Nephron (organoid): ENCODE measurements around the gene RHO.

Experiments
- H3K27ac Mint-ChIP-seq, 3 experiments: 2 replicates each; pipeline ENCODE4 v1.8.0; 2020; ENCODE audit warnings: mixed read lengths in 3 of 3, mild to moderate bottlenecking in 2 of 3, moderate library complexity in 1 of 3
- H3K27me3 Mint-ChIP-seq: 2 replicates; pipeline ENCODE4 v1.8.0; 2021; ENCODE audit warnings: low read depth, mild to moderate bottlenecking, moderate library complexity, mixed read lengths
- H3K36me3 Mint-ChIP-seq: 2 replicates; pipeline ENCODE4 v1.8.0; 2020; ENCODE audit warnings: low read depth, mixed read lengths
- H3K4me1 Mint-ChIP-seq: 2 replicates; pipeline ENCODE4 v1.8.0; 2020; ENCODE audit warnings: mixed read lengths
- H3K4me3 Mint-ChIP-seq, 3 experiments: 2 replicates each; pipeline ENCODE4 v1.8.0; 2020; ENCODE audit warnings: mild to moderate bottlenecking in 3 of 3, mixed read lengths in 3 of 3, moderate library complexity in 2 of 3
- H3K9me3 Mint-ChIP-seq: 2 replicates; pipeline ENCODE4 v1.8.0; 2020; ENCODE audit warnings: mixed read lengths
- TF ChIP-seq, protein P1 (sequence below), 3 experiments: fragments of 200-600 bp; sonication (generic); IDR thresholded peaks; one replicate each; pipeline ENCODE4 v1.5.0; 2021; ENCODE audit warnings: antibody characterized with exemption in 3 of 3; ENCODE audit not compliant: unreplicated experiment in 3 of 3

Gene RHO

DNA sequence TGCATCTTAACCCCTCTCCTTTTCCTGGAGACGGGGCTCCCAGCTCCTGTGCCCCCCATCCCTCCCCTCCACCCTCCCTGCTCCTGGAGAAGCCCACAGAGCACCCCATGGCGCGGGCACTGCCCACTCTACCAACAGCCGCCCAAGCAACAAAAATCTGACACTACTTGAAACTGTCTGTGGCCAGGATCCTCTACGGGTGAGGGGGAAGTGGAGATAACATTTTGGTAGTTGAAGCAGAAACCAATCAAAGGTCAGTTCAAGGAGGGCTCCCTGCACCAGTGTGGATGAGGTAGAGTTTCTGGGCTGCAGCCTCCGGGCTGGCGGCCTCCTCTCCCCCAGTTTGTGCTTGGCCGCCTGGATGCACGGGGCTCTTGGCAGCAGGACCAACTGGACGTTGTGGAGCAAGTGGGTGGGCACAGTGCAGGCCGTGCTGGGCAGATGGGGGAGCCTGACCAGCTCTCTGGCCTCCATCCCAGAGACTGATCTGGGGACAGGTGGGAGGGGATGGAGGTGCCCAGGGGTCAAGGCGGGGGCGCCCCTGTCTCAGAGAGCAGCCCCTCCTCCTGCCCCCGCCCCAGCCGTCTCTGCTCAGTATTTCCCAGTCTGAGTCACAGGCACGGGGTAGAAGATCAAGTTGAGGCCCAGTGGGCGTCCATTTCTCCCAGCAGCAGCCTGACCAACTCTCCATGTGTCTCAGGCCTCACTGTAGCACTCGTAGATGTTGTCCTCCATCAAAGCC lies 27.3 kb downstream of the RHO start:
- Mint-ChIP-seq H3K27ac (peak overlapping the region in 2 of 3 experiments; percentile 66 to 85), H3K4me1 (peaks cover 60% of the 10 kb centered on the region), H3K4me3 (no peak overlapping the region)

DNA sequence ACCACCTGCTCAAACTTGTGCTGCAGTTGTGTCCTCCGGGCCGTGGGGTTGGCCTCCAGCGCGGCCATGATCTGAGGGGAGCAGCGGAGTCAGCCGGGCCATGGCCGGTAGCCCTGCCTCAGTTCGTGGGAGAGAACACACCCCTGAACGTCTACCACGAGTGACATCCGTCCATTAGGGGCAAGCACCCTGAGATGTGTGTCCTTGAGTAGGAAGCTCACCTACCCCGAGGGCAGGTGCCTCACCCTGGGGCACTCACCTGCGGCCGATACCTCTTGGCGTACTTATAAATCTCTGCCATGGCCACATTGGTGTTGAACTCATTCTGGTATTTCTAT lies 27.9 kb downstream of the RHO start:
- H3K27ac Mint-ChIP-seq = peak overlapping the region in 1 of 3 experiments; percentile 72
- TF ChIP-seq, protein P1, sequence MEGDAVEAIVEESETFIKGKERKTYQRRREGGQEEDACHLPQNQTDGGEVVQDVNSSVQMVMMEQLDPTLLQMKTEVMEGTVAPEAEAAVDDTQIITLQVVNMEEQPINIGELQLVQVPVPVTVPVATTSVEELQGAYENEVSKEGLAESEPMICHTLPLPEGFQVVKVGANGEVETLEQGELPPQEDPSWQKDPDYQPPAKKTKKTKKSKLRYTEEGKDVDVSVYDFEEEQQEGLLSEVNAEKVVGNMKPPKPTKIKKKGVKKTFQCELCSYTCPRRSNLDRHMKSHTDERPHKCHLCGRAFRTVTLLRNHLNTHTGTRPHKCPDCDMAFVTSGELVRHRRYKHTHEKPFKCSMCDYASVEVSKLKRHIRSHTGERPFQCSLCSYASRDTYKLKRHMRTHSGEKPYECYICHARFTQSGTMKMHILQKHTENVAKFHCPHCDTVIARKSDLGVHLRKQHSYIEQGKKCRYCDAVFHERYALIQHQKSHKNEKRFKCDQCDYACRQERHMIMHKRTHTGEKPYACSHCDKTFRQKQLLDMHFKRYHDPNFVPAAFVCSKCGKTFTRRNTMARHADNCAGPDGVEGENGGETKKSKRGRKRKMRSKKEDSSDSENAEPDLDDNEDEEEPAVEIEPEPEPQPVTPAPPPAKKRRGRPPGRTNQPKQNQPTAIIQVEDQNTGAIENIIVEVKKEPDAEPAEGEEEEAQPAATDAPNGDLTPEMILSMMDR (IDR thresholded peaks at IDR 0.05; ENCODE audit: unreplicated experiment in 3 of 3) = no peak
- H3K4me3 Mint-ChIP-seq = no peak overlapping the region
- H3K9me3 Mint-ChIP-seq = no peaks in the 10 kb centered on the region
- H3K4me1 Mint-ChIP-seq = peaks cover 62% of the 10 kb centered on the region
- peaks cover 3% of the 10 kb centered on the region for H3K27me3 Mint-ChIP-seq
- H3K36me3 Mint-ChIP-seq = peaks cover 12% of the 10 kb centered on the region

More for the DNA sequence above, 27.3 kb downstream of the RHO start:
- TF ChIP-seq, protein P1 (IDR thresholded peaks at IDR 0.05; ENCODE audit: unreplicated experiment in 3 of 3) = no peak
- H3K27me3 Mint-ChIP-seq = peaks cover 3% of the 10 kb centered on the region
- no peaks in the 10 kb centered on the region for H3K9me3 Mint-ChIP-seq
- H3K36me3 Mint-ChIP-seq = peaks cover 11% of the 10 kb centered on the region

DNA sequence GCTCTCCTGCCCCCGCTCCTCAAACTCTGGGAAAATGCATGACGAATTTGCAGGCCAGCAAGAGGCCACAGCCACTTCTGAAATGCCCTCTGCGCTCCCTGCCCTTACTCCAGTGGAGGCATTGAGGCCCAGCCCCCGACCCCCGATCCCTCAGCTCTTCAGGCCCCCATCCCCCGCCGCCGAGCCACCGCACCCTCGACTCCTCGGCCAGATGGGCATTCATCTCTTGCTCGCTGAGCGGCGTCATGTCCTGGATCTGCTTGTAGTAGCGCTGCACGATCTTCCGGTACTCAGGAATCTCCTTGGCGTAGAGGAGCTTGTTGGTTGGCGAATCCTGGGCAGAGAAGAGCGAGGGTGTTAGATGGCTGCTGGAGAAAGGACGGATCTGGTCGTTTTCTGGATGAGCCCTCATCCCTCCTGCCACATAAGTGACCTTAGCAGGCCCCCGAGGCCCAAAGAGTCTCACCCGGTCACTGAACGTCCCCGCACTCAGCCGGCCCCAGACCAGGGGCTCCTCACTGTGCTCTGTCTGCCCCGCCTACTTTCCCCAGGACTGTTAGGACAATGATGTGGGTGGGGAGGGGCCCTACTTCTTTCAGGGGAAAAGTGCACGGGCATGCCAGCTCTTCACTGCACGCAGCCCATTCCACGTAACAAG lies 28.6 kb downstream of the RHO start:
- TF ChIP-seq, protein P1 (IDR thresholded peaks at IDR 0.05; ENCODE audit: unreplicated experiment in 3 of 3) = no peak
- no peak overlapping the region for H3K4me3 Mint-ChIP-seq
- peaks cover 12% of the 10 kb centered on the region for H3K36me3 Mint-ChIP-seq
- peak overlapping the region in 2 of 3 experiments; percentile 15 to 72 for H3K27ac Mint-ChIP-seq
- H3K27me3 Mint-ChIP-seq = peaks cover 3% of the 10 kb centered on the region
- H3K4me1 Mint-ChIP-seq = peaks cover 58% of the 10 kb centered on the region
- no peaks in the 10 kb centered on the region for H3K9me3 Mint-ChIP-seq

DNA sequence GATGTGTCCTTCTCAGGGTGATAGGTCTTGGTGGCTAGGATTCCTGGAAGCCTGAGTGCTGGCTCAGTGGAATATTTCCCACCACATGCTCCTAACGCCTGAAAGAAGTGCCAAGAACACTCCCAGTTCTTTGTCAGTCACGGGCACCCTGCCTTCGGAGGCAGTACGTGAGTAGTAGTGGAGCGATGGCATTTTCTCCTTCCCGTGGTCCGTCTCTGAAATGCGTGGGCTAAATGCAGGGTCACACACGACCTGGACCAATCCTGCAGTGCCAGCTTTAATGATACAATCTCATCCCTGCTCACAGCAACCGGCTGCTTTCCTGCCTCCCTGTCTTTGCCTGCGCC lies 29.1 kb downstream of the RHO start:
- TF ChIP-seq, protein P1 (IDR thresholded peaks at IDR 0.05; ENCODE audit: unreplicated experiment in 3 of 3) = no peak
- Mint-ChIP-seq H3K36me3 (peaks cover 12% of the 10 kb centered on the region), H3K4me3 (no peak overlapping the region), H3K9me3 (no peaks in the 10 kb centered on the region), H3K27ac (peak overlapping the region; percentile 13 to 72 (median 68)), H3K4me1 (peaks cover 55% of the 10 kb centered on the region), H3K27me3 (peaks cover 3% of the 10 kb centered on the region)

DNA sequence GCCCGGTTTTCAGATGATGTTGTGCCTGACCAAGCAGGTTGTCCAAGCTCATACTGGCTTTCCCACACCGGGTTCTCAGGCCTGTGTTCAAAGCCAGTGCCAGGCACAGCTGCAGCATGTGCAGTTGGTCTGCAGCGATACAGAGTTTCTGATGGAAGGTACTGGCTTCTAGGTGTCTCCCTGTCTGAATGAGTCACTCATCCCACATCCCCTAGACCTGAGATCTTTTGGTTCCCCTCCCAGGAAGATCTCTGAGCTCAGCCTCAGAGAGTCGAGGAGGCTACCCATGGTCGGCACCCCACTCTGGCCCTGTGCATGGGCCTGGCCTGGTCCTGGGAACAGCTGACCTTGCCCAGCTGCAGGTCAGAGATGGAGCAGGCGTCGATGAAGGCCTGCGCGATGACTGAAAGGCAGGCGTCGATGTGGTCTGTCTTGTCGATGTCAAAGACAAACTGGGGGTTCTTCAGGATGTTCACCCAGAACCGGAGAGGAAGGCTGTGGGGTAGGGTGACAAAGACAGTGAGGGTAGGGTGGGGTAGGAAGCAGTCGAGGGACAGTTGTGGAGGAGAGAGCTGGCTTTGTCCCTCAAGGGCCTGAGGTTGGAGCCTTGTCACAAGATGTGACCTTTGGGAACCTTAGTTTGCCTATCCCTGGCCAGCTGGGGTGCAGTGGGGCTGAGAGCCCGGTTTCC lies 29.8 kb downstream of the RHO start:
- H3K4me3 Mint-ChIP-seq = peak overlapping the region in 1 of 3 experiments; percentile 15
- H3K4me1 Mint-ChIP-seq = peaks cover 51% of the 10 kb centered on the region
- H3K27ac Mint-ChIP-seq = peak overlapping the region; percentile 13 to 72 (median 68)
- TF ChIP-seq, protein P1 (IDR thresholded peaks at IDR 0.05; ENCODE audit: unreplicated experiment in 3 of 3) = no peak
- peaks cover 3% of the 10 kb centered on the region for H3K27me3 Mint-ChIP-seq
- no peaks in the 10 kb centered on the region for H3K9me3 Mint-ChIP-seq
- H3K36me3 Mint-ChIP-seq = peaks cover 16% of the 10 kb centered on the region
